GM21825 (cell line): ENCODE results near the gene SYNGAP1.
A peak's percentile ranks its signal among the peaks of the same experiment; 100 is the strongest.

Source experiments
- ATAC-seq: cut with Tn5 transposase; IDR thresholded peaks from one replicate; pipeline ENCODE4 v1.9.1; 2021; ENCODE audit warnings: mild to moderate bottlenecking, moderate library complexity; ENCODE audit not compliant: unreplicated experiment

Gene SYNGAP1

DNA sequence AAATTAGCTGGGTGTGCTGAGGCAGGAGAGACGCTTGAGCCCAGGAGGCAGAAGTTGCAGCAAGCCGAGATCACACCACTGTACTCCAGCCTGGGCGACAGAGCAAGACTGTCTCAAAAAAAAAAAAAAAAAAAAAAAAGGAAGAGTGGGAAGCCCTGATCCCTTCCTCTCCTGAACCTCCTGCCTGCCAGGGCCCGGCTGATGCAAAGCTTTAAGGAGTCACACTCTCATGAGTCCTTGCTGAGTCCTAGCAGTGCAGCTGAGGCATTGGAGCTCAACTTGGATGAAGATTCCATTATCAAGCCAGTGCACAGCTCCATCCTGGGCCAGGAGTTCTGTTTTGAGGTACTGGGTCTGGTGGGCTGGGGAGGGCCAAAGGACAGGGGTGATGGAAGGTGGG is 15.1 kb downstream of the SYNGAP1 start:
- ATAC-seq = no peak

DNA sequence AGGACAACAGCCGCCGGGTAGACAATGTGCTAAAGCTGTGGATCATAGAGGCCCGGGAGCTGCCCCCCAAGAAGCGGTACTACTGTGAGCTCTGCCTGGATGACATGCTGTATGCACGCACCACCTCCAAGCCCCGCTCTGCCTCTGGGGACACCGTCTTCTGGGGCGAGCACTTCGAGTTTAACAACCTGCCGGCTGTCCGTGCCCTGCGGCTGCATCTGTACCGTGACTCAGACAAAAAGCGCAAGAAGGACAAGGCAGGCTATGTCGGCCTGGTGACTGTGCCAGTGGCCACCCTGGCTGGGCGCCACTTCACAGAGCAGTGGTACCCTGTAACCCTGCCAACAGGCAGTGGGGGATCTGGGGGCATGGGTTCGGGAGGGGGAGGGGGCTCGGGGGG is 17.8 kb downstream of the SYNGAP1 start:
- ATAC-seq = no peak

DNA sequence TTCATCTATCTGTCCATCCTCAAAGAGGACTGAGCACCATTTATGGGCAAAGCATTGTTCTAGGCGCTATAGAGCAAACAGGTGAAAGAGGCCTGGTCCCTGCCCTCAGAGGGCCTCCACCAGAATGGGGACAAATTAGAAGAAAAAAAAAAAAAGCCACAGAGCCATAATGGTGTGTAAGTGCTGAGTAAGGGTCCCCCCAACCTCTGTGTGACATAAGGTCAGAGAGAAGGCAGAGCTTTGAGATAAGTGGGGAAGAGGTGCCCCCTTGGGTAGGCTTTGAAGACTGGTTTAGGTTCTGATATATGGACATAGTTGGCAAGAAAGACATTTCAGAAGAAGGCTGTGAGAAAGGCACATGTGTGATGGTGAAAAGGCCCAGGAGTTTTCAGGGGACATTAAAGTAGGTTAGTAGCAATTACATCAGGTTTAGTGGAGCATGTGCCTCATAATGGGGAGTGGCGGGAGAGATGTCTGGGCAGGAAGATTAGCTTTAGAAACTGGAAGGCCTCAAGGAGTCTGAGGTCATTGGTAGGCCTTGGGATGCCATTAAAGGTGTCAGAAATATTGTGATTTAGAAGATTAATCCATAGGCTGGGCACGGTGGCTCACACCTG is 19.2 kb downstream of the SYNGAP1 start:
- ATAC-seq = no peak

DNA sequence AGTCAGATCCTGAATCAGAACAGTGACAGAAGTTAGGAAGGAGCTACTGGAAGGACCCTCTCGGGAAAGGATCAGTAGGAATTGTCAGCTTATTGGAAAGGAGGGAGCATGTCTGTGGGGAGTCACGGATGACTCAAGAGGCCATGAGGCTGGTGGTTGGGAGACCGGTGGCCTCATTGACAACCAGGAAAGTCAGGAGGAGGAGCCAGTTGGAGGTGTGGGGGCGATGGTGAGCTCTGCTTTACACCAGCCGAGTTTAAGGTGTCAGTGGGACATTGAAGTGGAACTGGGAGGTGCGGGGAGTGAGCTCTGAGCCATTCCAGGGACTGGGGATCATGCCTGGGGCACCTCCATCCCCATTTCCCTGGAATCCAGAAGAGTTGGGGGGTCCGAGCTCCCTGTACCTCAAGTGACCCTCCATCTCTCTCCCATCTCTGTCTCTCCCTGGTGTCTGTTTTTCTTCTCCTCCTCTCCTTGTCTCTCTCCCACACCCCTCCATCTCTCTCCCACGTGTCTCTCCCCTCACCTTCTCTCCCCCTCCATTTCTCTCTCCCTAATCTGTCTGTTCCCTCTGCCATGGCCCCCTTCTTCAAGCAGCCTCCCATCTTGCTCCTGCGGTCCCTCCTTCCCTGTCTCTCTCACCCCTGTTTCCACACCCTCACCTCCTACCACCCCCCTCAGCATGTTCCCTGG is 20.2 kb downstream of the SYNGAP1 start:
- ATAC-seq = no peak

DNA sequence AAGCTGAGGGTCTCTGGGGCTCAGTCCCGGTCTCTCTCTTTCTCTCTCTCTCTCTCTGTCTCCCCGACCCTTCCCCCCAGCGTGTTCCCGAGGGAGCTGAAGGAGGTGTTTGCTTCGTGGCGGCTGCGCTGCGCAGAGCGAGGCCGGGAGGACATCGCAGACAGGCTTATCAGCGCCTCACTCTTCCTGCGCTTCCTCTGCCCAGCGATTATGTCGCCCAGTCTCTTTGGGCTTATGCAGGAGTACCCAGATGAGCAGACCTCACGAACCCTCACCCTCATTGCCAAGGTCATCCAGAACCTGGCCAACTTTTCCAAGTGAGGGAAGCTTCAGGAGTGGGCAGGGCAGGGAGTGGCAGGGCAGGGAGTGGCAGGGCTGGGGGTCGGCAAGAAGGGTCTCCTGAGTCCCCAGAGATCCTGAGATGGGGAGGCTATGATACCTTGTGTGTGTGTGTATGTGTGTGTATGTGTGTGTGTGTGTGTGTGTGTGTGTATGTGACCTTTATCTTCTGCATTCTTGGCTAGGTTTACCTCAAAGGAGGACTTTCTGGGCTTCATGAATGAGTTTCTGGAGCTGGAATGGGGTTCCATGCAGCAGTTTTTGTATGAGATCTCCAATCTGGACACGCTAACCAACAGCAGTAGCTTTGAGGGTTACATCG is 20.9 kb downstream of the SYNGAP1 start:
- ATAC-seq = no peak

DNA sequence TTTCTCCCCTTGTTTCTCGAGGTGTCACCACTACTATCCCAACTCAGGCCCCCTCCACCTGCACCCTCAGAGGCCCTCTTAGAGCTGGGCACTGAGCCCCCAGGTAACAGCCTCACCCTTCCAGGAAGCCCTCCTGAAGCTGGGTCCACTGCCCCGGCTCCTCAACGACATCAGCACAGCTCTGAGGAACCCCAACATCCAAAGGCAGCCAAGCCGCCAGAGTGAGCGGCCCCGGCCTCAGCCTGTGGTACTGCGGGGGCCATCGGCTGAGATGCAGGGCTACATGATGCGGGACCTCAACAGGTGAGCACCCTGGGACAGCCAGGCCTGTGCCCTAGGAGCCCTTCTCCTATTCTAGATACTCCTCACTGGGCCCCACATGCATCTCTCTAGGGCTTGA is 21.6 kb downstream of the SYNGAP1 start:
- no peak for ATAC-seq

DNA sequence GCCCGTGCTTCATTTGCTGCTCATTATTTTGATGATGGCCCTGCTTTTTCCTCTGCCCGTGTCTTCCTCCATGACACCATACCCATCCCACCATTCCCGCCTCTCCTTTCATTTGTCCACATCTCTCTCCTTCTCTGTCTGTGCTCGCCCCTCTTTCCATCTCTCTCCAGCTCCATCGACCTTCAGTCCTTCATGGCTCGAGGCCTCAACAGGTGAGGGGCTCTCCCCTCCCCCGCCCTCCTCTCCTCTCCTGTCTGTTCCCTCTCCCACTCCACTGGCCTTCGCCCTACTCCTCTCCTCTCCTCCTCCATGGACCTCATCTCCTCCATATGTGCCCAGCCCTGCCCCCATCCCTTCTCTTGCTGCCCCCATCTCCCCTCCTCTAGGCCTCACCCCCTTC is 22.4 kb downstream of the SYNGAP1 start:
- no peak for ATAC-seq

DNA sequence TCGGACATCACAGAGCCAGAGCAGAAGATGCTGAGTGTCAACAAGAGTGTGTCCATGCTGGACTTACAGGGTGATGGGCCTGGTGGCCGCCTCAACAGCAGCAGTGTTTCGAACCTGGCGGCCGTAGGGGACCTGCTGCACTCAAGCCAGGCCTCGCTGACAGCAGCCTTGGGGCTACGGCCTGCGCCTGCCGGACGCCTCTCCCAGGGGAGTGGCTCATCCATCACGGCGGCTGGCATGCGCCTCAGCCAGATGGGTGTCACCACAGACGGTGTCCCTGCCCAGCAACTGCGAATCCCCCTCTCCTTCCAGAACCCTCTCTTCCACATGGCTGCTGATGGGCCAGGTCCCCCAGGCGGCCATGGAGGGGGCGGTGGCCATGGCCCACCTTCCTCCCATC is 23.2 kb downstream of the SYNGAP1 start:
- ATAC-seq = no peak

DNA sequence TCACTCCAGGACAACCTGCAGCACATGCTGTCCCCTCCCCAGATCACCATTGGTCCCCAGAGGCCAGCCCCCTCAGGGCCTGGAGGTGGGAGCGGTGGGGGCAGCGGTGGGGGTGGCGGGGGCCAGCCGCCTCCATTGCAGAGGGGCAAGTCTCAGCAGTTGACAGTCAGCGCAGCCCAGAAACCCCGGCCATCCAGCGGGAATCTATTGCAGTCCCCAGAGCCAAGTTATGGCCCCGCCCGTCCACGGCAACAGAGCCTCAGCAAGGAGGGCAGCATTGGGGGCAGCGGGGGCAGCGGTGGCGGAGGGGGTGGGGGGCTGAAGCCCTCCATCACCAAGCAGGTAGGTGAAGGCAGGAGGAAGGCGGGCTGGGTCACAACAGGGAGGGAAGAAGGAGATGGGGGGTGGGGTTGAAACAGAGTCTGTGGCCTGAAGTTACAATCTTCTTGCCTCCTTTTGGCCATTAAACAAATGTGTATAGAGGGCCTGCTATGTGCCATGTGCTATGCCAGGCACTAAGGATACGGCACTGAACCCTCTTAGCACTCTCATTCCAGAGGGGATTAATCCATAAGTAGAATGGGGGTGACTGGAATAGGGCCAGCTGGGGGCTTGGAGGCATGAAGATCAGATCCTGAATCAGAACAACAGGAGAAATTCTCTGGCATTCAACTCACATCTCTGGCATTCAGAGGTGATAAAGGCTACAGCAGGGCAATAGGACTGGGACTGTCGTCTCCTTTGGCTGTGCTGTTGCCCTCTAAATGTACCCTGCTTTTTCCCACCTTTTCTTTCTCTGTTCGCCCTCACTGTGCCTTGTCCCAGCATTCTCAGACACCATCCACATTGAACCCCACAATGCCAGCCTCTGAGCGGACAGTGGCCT is 24.0 kb downstream of the SYNGAP1 start:
- no peak for ATAC-seq

DNA sequence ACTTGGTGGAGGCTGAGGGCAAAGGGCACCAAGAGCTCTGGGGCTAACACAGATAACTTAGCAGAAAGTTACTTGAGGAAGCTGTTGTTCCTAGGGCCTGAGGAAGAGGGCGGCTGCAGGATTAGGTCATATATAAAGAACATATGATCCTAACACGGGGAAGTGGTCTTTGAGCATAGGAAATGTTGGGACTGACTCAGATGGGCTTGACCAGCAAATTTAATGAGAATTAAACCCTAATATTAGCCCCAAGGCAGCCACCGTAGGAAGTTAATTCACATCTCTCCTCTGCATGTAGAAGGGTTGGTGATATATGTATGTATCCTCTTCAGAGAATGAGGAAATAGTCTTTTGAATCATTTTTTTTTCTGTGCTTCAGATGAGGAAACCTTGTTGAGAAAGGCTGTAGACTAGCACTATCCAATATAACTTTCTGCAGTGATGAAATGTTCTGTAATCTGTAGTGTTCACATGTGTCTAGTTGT is 25.3 kb downstream of the SYNGAP1 start:
- no peak for ATAC-seq

DNA sequence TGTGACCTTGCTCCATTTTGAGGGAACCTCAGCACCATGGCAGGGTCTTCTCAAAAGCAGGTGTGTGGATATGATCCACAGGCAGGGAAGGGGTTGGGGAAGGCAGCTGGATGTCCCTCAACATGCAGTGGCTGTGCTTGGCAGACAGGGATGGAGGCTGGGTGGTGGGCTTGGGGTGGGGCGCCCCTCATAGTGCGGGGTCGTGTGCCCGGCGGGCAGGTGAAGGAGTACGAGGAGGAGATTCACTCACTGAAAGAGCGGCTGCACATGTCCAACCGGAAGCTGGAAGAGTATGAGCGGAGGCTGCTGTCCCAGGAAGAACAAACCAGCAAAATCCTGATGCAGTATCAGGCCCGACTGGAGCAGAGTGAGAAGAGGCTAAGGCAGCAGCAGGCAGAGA is 26.5 kb downstream of the SYNGAP1 start:
- ATAC-seq = no peak

DNA sequence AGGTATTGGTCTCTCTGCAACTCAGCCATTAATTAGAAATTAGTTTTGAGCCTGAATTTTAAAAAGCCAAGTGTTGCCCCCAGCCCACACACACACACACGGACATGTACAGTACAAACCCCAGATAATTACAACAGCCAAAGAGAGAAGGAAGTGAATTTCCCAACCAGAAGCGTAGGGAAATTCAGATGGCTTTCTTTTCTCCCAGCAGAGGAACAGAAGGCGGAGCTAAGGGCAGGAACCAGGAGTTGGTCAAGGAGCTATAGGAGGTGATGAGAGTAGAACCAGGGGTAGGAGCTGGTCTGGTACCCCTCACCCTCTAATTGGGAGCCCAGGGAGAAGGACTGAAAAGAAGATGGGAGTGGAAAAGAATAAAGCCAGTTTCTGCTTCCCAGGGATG is 30.6 kb downstream of the SYNGAP1 start:
- no peak for ATAC-seq

DNA sequence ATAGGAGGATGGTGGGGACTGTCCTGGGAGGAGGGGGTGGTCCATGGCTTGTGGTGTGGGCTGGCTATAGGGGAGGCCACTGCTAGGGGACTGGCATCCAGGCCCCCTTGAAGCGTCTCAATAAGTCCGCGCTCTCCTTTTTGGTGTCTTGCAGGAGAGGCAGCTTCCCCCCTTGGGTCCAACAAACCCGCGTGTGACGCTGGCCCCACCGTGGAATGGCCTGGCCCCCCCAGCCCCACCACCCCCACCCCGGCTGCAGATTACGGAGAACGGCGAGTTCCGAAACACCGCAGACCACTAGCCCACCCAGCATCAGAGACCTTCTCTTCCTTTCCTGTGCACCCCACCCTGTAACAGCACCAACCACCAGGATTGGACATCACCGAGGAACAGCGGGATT is 31.7 kb downstream of the SYNGAP1 start:
- no peak for ATAC-seq

DNA sequence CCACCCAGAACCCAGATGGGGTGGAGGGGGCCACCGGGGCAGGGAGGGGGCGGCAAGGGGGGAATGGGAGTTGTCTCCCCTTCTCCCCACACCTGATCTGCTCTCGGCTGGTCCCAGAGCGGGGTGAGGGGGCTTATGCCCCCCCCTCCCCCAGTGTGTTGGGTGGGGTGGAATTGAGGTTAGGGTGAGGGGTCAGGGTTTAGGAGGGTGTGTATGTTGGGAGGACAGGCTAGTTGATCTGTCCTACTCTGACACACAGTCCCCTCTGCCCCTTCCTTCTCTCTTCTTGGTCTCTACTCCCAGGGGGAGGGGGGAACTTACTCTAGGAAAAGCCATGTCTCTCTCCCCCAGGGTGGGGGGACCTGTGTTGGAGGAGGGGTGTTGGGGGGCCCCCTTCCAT is 32.6 kb downstream of the SYNGAP1 start:
- no peak for ATAC-seq

DNA sequence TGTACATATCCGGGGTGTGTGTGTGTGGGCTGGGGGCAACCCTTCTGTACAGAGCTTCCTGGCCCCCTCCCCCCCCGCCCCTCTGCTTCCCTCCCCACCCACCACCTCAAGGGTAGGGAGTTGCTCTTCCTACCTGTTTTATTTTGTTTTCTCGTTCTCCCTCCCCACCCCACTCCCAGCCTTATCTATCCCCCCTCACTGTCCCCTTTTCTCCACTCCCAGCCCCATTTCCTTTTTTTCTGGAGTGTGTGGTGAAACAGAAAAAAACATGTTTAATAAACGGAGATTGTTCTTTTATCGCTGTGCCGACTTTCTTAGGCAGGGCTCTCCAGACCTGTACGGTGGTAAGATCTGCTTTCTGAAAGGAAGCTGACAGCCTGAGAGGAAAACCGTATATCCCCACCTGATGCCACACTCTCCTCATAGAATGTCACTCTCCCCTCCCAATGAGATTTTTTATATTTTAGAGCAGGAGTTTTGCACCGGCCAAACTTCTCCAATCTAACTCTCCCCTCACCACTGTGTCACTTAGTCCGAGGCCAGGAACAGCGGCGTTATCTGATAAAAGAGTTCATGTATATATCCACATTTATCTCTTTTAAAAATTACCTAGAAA is 33.6 kb downstream of the SYNGAP1 start:
- no peak for ATAC-seq

DNA sequence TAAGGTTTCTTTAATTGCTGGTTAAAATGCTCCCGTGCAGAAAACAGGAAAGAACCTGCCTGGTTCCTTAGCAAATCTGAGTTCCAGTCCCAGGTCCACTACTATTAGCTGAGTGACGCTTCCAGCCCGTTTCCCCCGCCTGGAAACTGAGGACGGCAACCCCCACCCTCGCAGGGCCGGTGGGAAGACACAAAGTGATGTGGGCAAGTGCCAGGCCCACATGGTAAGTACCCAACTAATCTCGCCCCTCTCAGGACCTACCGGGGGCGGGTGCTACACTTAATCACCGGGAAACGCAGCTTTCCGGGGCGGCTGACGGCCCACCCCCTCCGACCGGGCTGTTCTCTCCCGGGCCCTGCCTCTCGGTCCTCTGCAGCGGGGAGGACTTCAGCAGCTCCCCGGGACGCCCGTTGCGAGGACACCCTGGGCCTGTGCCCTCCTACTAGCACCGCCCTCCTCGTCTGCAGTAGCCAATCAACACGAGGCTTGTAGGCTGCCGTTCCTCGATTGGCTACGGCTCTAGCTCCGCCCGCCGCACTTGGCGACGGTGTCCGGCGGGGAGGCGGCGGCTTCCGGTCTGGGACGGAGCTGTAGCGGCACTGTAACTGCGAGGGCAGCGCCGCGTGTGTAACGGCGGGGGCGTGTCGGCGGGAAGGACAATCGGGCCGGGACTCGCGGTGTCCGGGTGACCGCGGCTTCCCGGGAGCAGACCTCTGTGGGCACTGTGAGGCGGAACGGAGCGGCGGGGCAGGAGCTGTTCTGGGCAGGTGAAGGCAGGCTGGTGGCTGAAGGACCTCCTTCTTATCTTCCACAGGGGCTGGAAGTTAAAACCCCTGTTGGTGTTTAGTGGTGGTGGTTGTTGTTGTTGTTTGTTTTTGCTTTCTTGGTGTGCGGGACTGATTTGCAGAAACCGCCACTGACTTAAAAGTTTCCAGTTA is 34.4 kb downstream of the SYNGAP1 start, which contains the start of gene ZBTB9:
ZBTB9 (plus strand) TSS at position 568 of the 938 bp plus-strand sequence. CDS start 525 bp downstream, outside the sequence.
- ATAC-seq = peak; percentile 93

DNA sequence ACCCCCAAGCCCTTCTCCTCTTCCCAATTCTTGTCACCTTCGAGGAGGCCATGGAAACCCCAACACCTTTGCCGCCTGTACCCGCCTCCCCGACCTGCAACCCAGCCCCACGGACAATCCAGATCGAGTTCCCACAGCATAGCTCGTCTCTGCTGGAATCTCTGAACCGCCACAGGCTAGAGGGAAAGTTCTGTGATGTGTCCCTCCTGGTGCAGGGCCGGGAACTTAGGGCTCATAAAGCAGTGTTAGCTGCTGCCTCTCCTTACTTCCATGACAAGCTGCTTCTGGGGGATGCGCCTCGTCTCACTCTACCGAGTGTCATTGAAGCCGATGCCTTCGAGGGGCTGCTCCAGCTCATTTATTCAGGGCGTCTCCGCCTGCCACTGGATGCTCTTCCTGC is 35.2 kb downstream of the SYNGAP1 start:
- ATAC-seq = no peak

DNA sequence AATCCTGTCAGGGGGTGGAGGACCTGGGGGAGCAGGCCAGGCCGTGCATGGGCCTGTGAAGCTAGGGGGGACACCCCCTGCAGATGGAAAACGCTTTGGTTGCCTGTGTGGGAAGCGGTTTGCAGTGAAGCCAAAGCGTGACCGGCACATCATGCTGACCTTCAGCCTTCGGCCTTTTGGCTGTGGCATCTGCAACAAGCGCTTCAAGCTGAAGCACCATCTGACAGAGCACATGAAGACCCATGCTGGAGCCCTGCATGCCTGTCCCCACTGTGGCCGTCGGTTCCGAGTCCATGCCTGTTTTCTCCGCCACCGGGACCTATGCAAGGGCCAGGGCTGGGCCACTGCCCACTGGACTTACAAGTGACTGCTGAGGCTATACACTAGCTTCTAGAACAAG is 36.3 kb downstream of the SYNGAP1 start:
- no peak for ATAC-seq

DNA sequence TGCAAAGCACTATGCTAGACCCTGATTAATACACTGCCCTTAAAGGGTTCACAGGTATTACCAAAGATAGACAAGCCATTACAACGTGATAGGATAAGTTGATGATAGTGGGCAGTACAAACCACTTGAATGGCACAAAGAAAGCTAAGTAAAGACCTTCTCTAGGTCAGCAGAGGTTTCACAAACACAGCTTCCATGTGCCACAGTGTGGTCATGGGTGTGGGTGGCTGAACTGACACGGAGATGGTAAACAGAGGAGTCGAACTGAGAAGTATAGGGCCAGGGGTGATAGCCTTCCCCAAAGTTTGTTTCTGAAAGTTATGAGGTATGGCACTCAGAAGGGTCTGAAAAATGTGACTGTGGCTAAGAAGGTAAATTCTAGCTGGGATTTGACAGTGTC is 38.8 kb downstream of the SYNGAP1 start:
- no peak for ATAC-seq

DNA sequence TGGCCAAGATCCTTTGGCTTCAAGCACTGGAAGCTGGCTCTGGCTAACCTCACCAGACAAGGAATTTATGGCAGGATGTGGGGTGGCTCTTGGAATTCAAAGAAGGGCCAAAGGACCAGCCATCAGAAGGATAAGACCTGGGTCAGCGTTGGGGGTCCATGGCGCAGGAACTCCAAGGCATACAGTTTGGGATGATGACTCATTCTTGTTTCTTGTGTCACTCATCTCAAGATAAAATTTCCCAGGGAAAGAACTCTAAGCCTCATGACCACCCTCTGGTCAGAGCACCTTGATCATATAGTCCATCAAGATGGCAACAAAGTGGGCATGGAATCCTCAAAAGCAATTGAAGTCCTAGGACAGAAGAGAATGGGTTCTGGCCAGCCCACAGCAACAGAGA is 39.4 kb downstream of the SYNGAP1 start:
- ATAC-seq = no peak
